Vagina (tissue), 2 donors: ENCODE data around the gene SEC23B.

ENCODE experiments used
- CTCF ChIP-seq, 3 experiments: fragments of 450-650 bp in 2 of 3; fragments of 200-600 bp in 1 of 3; sonication (generic) in 1 of 3; IDR thresholded peaks; one replicate each; pipeline ENCODE4 v1.5.1; 2017 to 2019; ENCODE audit warnings: antibody characterized with exemption in 3 of 3, mild to moderate bottlenecking in 2 of 3, moderate library complexity in 2 of 3
- POLR2A ChIP-seq, 2 donors: fragments of 450-650 bp; IDR thresholded peaks; one replicate each; pipeline ENCODE4 v1.6.1; 2017; ENCODE audit warnings: antibody characterized with exemption in 2 of 2, mild to moderate bottlenecking in 2 of 2, moderate library complexity in 2 of 2

- TF ChIP-seq CTCF (IDR thresholded peaks at IDR 0.05): no peak
- no peak for TF ChIP-seq POLR2A (IDR thresholded peaks at IDR 0.05)
Measured at GRCh38 chr20:18588574-18588933, 80.8 kb downstream of the SEC23B start.
